GM21825 (cell line): Measurements from ENCODE around the gene RIMS3.
"Not testable (repeated sequence)": the region's sequence is repeated elsewhere in the genome, so short reads cannot be mapped to it uniquely, and the experiment has no call there.

ENCODE experiments used
- ATAC-seq: cut with Tn5 transposase; IDR thresholded peaks from one replicate; pipeline ENCODE4 v1.9.1; 2021; ENCODE audit warnings: mild to moderate bottlenecking, moderate library complexity; ENCODE audit not compliant: unreplicated experiment

The RIMS3 gene

GRCh38 chr1:40633523-40633922 lies 32.0 kb downstream of the RIMS3 start:
- no peak for ATAC-seq

GRCh38 chr1:40630488-40631223 lies 34.8 kb downstream of the RIMS3 start:
- no peak for ATAC-seq

- ATAC-seq = not testable (repeated sequence)
Observed at GRCh38 chr1:40629546-40629945, 35.9 kb downstream of the RIMS3 start.

GRCh38 chr1:40628903-40629292 lies 36.6 kb downstream of the RIMS3 start:
- ATAC-seq = no peak

- ATAC-seq = peak; percentile 53
Observed at GRCh38 chr1:40627987-40628902, 37.2 kb downstream of the RIMS3 start.

- no peak for ATAC-seq
Observed at GRCh38 chr1:40626383-40626770, 39.1 kb downstream of the RIMS3 start.

- ATAC-seq = no peak
Observed at GRCh38 chr1:40625476-40626382, 39.8 kb downstream of the RIMS3 start.

GRCh38 chr1:40625076-40625475 lies 40.4 kb downstream of the RIMS3 start:
- no peak for ATAC-seq

- ATAC-seq = no peak
Observed at GRCh38 chr1:40622936-40623629, 42.4 kb downstream of the RIMS3 start.

- ATAC-seq = no peak
Observed at GRCh38 chr1:40621821-40622450, 43.5 kb downstream of the RIMS3 start.

- ATAC-seq = no peak
Observed at GRCh38 chr1:40620586-40621210, 44.8 kb downstream of the RIMS3 start.

- ATAC-seq = no peak
Observed at GRCh38 chr1:40620150-40620549, 45.3 kb downstream of the RIMS3 start.

GRCh38 chr1:40618108-40618507 lies 47.4 kb downstream of the RIMS3 start:
- ATAC-seq = no peak

- ATAC-seq = no peak
Observed at GRCh38 chr1:40612345-40612831, 53.1 kb downstream of the RIMS3 start.

- no peak for ATAC-seq
Observed at GRCh38 chr1:40610156-40610555, 55.3 kb downstream of the RIMS3 start.

GRCh38 chr1:40607921-40608320 lies 57.6 kb downstream of the RIMS3 start:
- ATAC-seq = no peak

- no peak for ATAC-seq
Observed at GRCh38 chr1:40606978-40607377, 58.5 kb downstream of the RIMS3 start.

GRCh38 chr1:40606194-40606593 lies 59.3 kb downstream of the RIMS3 start:
- ATAC-seq = no peak

- no peak for ATAC-seq
Observed at GRCh38 chr1:40599926-40600325, 65.6 kb downstream of the RIMS3 start.
